Measurements from ENCODE around the gene IQSEC3. TPM values are rescaled to one million over a fixed set of nuclear protein-coding genes. Genes with fewer than 3 reads are reported as not detected.
A peak's percentile ranks its signal among the peaks of the same experiment; 100 is the strongest.

Gene IQSEC3
- total and polyA plus RNA-seq, 10 of the 15 experiments (the other 5 are each of a cell fraction or from before 2014, with no cell fraction given) = not detected

GRCh38 chr12:106118-106591 is 39.6 kb downstream of the IQSEC3 start (continued):
- TF ChIP-seq SP1 (IDR thresholded peaks at IDR 0.05; ENCODE audit: low read depth, low read length) (no peak), ZNF274 (IDR thresholded peaks at IDR 0.05; ENCODE audit: insufficient read depth, insufficient read length) (no peak), PAX8 (IDR thresholded peaks at IDR 0.05) (no peak), MAX (IDR thresholded peaks at IDR 0.05; ENCODE audit: low read depth, low read length) (no peak), SMAD5 (IDR thresholded peaks at IDR 0.05; ENCODE audit: low read depth) (no peak), BMI1 (IDR thresholded peaks at IDR 0.05; ENCODE audit: borderline replicate concordance) (no peak), MEF2B (IDR thresholded peaks at IDR 0.05; ENCODE audit: partially characterized antibody, poor library complexity, severe bottlenecking) (peak; percentile 15), RELA (IDR thresholded peaks at IDR 0.05; ENCODE audit: borderline replicate concordance, partially characterized antibody) (no peak), TCF7 (IDR thresholded peaks at IDR 0.05; ENCODE audit: borderline replicate concordance) (no peak), BACH1 (IDR thresholded peaks at IDR 0.05; ENCODE audit: borderline replicate concordance) (no peak), RAD51 (IDR thresholded peaks at IDR 0.05) (no peak), SUZ12 (IDR thresholded peaks at IDR 0.05; ENCODE audit: unreplicated experiment) (no peak), DPF2 (IDR thresholded peaks at IDR 0.05) (peak; percentile 43; the same call in 1 of the 2 replicates), MYB (IDR thresholded peaks at IDR 0.05; ENCODE audit: borderline replicate concordance, low read depth, low read length) (no peak), RBBP5 (conservative IDR thresholded peaks at IDR 0.05) (no peak), GATAD2B (conservative IDR thresholded peaks at IDR 0.05; ENCODE audit: low read depth) (peak; percentile 71), ZSCAN29 (IDR thresholded peaks at IDR 0.05) (no peak), CHD4 (IDR thresholded peaks at IDR 0.05) (no peak), CBX5 (IDR thresholded peaks at IDR 0.05; ENCODE audit: low read depth) (no peak), MYC (IDR thresholded peaks at IDR 0.05; ENCODE audit: insufficient read depth, insufficient read length, insufficient replicate concordance, low read length, severe bottlenecking) (no peak), SREBF2 (IDR thresholded peaks at IDR 0.05; ENCODE audit: low read length) (no peak), POLR2A (IDR thresholded peaks at IDR 0.05; ENCODE audit: low read depth, low read length) (no peak), EP300 (IDR thresholded peaks at IDR 0.05; ENCODE audit: borderline replicate concordance in 1 of 2, control insufficient read depth in 1 of 2, low read depth in 2 of 2, low read length in 2 of 2) (no peak), FOXM1 (IDR thresholded peaks at IDR 0.05; ENCODE audit: low read depth, low read length) (no peak), POLR2AphosphoS2 (IDR thresholded peaks at IDR 0.05; ENCODE audit: low read depth, low read length) (no peak)
- TF ChIP-seq, protein P1, sequence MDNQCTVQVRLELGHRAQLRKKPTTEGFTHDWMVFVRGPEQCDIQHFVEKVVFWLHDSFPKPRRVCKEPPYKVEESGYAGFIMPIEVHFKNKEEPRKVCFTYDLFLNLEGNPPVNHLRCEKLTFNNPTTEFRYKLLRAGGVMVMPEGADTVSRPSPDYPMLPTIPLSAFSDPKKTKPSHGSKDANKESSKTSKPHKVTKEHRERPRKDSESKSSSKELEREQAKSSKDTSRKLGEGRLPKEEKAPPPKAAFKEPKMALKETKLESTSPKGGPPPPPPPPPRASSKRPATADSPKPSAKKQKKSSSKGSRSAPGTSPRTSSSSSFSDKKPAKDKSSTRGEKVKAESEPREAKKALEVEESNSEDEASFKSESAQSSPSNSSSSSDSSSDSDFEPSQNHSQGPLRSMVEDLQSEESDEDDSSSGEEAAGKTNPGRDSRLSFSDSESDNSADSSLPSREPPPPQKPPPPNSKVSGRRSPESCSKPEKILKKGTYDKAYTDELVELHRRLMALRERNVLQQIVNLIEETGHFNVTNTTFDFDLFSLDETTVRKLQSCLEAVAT (IDR thresholded peaks at IDR 0.05) = no peak
- TF ChIP-seq, protein P2, sequence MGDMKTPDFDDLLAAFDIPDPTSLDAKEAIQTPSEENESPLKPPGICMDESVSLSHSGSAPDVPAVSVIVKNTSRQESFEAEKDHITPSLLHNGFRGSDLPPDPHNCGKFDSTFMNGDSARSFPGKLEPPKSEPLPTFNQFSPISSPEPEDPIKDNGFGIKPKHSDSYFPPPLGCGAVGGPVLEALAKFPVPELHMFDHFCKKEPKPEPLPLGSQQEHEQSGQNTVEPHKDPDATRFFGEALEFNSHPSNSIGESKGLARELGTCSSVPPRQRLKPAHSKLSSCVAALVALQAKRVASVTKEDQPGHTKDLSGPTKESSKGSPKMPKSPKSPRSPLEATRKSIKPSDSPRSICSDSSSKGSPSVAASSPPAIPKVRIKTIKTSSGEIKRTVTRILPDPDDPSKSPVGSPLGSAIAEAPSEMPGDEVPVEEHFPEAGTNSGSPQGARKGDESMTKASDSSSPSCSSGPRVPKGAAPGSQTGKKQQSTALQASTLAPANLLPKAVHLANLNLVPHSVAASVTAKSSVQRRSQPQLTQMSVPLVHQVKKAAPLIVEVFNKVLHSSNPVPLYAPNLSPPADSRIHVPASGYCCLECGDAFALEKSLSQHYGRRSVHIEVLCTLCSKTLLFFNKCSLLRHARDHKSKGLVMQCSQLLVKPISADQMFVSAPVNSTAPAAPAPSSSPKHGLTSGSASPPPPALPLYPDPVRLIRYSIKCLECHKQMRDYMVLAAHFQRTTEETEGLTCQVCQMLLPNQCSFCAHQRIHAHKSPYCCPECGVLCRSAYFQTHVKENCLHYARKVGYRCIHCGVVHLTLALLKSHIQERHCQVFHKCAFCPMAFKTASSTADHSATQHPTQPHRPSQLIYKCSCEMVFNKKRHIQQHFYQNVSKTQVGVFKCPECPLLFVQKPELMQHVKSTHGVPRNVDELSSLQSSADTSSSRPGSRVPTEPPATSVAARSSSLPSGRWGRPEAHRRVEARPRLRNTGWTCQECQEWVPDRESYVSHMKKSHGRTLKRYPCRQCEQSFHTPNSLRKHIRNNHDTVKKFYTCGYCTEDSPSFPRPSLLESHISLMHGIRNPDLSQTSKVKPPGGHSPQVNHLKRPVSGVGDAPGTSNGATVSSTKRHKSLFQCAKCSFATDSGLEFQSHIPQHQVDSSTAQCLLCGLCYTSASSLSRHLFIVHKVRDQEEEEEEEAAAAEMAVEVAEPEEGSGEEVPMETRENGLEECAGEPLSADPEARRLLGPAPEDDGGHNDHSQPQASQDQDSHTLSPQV (IDR thresholded peaks at IDR 0.05) = no peak
